ENCODE results near the gene AMPD3.

AMPD3 gene

DNA sequence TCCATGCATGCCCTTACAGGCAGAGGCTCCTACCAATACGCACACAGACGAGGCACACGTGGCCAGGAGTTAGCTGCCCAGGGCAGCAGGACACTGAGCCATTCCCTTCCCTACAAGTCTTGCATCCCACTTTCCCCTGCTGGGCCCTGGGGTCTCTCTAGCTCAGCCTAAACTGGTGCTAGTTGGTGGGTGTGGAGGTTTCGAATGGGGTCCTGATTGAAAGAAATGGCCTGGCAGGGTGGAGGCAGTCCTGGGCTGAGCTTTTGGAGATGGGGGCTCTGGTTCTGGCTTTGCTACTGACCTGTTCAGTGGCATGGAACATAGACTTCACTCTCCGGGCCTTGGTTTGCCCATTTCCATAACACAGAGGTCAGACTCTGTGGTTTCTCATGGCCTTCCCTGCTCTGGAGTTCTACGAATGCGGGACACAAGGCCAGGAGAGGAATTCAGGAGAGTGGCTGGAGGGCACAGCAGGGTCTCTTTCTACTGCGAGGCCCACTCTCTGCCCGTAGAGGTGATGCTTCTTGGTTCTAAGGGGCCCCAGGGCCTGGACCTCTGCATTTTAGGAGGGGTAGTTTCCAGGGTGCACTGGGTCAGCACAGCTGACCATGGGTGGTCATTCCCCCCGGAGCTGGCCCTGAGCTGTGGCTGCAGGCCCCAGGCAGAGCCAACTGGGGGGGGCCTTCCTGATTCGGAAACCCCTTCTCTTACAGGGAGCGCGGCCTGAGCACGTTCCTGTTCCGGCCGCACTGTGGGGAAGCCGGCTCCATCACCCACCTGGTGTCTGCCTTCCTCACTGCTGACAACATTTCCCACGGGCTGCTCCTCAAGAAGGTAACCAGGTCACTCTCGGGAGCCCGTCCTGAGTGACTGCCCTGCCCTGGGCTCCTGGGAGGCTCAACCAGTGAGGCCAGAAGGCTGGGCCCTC lies 46.0 kb downstream of the AMPD3 start:
- peaks cover 3% of the 10 kb centered on the region for H3K79me1 ChIP-seq (replicated peaks; ENCODE audit: low read length, poor library complexity, severe bottlenecking)
- H2AFZ ChIP-seq (ENCODE audit: low read depth, low read length) = no peak overlapping the region
- no peak overlapping the region for H3K4ac ChIP-seq (ENCODE audit: low read depth in 1 of 2, low read length in 2 of 2)
- H2BK5ac ChIP-seq (ENCODE audit: low read depth, low read length, poor library complexity, severe bottlenecking) = no peak overlapping the region
- no peak overlapping the region for H2BK120ac ChIP-seq (ENCODE audit: low read depth, low read length)
- 96% methylated on average over 18 of the region's 20 CpGs for WGBS
- no peak overlapping the region for H2BK12ac ChIP-seq (ENCODE audit: low read length in 2 of 2)
- H3K14ac ChIP-seq (ENCODE audit: low read length in 2 of 2) = no peak overlapping the region
- no peak overlapping the region for H2AK5ac ChIP-seq (ENCODE audit: low read length, severe bottlenecking)
- no peaks in the 10 kb centered on the region for H3K27me3 ChIP-seq (ENCODE audit: control insufficient read depth in 1 of 2, insufficient read depth in 1 of 2, low read length in 2 of 2)
- peaks cover 30 to 72% of the 10 kb centered on the region in 2 experiments for H3K36me3 ChIP-seq (ENCODE audit: control insufficient read depth in 1 of 2, insufficient read depth in 2 of 2, low read depth in 1 of 2, low read length in 2 of 2)
- H4K8ac ChIP-seq (ENCODE audit: low read length) = no peak overlapping the region
- no peak overlapping the region for H3K4me3 ChIP-seq (ENCODE audit: insufficient read depth in 1 of 2, low read depth in 1 of 2, low read length in 2 of 2)
- peaks cover 2% of the 10 kb centered on the region for H3K4me1 ChIP-seq (ENCODE audit: control insufficient read depth, insufficient read depth, low read depth, low read length)
- DNase-seq = no peak
- H3K9ac ChIP-seq (ENCODE audit: low read length) = no peak overlapping the region
- H2BK15ac ChIP-seq (ENCODE audit: low read depth, poor library complexity, severe bottlenecking) = no peak overlapping the region
- no peaks in the 10 kb centered on the region for H3K9me3 ChIP-seq (ENCODE audit: control insufficient read depth, low read length)
- H3K18ac ChIP-seq (ENCODE audit: low read depth in 1 of 2, low read length in 2 of 2) = no peak overlapping the region
- H3K23ac ChIP-seq (ENCODE audit: low read length in 2 of 2) = no peak overlapping the region
- H3K27ac ChIP-seq (ENCODE audit: low read length, poor library complexity, severe bottlenecking) = no peak overlapping the region
- no peak overlapping the region for H4K91ac ChIP-seq (ENCODE audit: low read length)
- no peak overlapping the region for H3K4me2 ChIP-seq (ENCODE audit: low read length, poor library complexity, severe bottlenecking)

DNA sequence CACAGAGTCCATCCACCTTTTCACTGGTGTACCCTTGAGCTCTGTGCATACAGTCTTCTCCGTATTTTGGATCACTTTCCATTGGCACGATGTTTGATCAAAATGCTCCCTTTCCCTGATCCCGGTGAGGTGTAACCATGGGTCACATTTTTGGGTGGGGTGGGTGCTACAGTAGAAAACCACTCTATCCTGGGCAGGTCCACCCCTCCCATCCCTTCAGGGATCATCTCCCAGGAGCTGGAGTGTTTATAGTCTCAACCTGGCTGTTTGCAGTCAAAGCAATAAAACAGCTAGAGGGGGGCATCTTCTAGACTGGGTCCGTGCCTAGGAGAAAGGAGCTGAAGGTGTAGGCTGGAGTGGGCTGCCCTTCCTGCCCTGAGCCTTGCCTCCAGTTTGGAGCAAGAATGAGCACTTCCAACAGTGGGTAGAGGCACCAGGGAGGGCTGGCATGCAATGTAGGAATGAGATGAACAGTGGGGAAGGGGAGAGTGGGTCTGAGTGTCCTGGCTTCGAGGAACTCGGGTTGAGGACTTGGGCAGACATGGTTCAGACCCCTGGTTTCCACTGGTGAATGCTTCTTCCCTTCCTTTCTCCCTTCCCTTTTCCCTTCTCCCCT lies 47.1 kb downstream of the AMPD3 start:
- Histone ChIP-seq H3K27me3 (ENCODE audit: control insufficient read depth in 1 of 2, insufficient read depth in 1 of 2, low read length in 2 of 2) (no peaks in the 10 kb centered on the region), H3K79me1 (replicated peaks; ENCODE audit: low read length, poor library complexity, severe bottlenecking) (peaks cover 3% of the 10 kb centered on the region), H3K4me3 (ENCODE audit: insufficient read depth in 1 of 2, low read depth in 1 of 2, low read length in 2 of 2) (no peak overlapping the region), H4K8ac (ENCODE audit: low read length) (no peak overlapping the region), H2AK5ac (ENCODE audit: low read length, severe bottlenecking) (no peak overlapping the region), H2BK120ac (ENCODE audit: low read depth, low read length) (no peak overlapping the region), H3K27ac (ENCODE audit: low read length, poor library complexity, severe bottlenecking) (no peak overlapping the region), H3K9ac (ENCODE audit: low read length) (no peak overlapping the region), H4K91ac (ENCODE audit: low read length) (no peak overlapping the region), H3K4me2 (ENCODE audit: low read length, poor library complexity, severe bottlenecking) (no peak overlapping the region), H3K4me1 (ENCODE audit: control insufficient read depth, insufficient read depth, low read depth, low read length) (peaks cover 2% of the 10 kb centered on the region), H3K36me3 (ENCODE audit: control insufficient read depth in 1 of 2, insufficient read depth in 2 of 2, low read depth in 1 of 2, low read length in 2 of 2) (peaks cover 18 to 61% of the 10 kb centered on the region in 2 experiments), H3K18ac (ENCODE audit: low read depth in 1 of 2, low read length in 2 of 2) (no peak overlapping the region), H2AFZ (ENCODE audit: low read depth, low read length) (no peak overlapping the region), H3K14ac (ENCODE audit: low read length in 2 of 2) (no peak overlapping the region), H3K23ac (ENCODE audit: low read length in 2 of 2) (no peak overlapping the region), H2BK12ac (ENCODE audit: low read length in 2 of 2) (no peak overlapping the region), H2BK5ac (ENCODE audit: low read depth, low read length, poor library complexity, severe bottlenecking) (no peak overlapping the region), H2BK15ac (ENCODE audit: low read depth, poor library complexity, severe bottlenecking) (no peak overlapping the region), H3K4ac (ENCODE audit: low read depth in 1 of 2, low read length in 2 of 2) (no peak overlapping the region), H3K9me3 (ENCODE audit: control insufficient read depth, low read length) (no peaks in the 10 kb centered on the region)
- WGBS = 92% methylated on average over 6 of the region's 6 CpGs
- DNase-seq = no peak

DNA sequence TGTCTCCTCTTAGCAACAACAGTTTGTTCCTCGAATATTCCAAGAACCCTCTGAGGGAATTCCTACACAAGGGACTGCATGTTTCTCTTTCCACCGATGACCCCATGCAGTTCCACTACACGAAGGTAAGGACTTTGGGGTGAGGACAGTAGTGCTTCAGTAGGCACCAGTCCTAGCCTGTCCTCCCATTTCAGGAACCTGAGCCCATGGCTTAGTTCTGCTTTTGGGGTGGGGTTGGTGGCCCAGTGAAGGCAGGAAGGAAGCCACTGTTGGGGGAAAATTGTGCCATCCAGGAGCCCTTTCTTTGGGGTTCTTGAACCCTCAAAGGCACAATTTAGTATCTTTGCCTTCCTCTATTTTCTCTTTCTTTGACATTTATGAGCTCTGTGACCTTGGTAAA lies 47.7 kb downstream of the AMPD3 start:
- no peak overlapping the region for H2BK120ac ChIP-seq (ENCODE audit: low read depth, low read length)
- H3K9ac ChIP-seq (ENCODE audit: low read length) = no peak overlapping the region
- no peaks in the 10 kb centered on the region for H3K27me3 ChIP-seq (ENCODE audit: control insufficient read depth in 1 of 2, insufficient read depth in 1 of 2, low read length in 2 of 2)

DNA sequence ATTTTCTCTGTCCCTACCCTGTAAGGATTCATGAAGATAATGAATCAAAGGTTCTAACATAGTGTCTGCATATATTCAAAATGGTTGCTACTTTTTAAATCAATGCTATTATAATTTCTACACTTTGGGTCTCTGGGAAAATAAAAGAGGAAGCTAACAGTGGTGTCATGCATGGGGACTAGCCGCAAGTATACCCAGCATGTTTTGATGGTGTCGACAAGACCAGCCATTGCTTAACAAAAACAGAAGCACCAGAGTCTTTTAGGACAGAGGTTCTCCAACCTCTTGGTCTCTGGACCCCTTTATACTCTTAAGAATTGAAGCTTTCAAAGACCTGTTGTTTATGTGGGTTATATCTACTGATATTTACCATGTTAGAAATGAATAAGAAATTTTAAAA lies 48.2 kb downstream of the AMPD3 start:
- Histone ChIP-seq H2BK5ac (ENCODE audit: low read depth, low read length, poor library complexity, severe bottlenecking) (no peak overlapping the region), H3K36me3 (ENCODE audit: control insufficient read depth in 1 of 2, insufficient read depth in 2 of 2, low read depth in 1 of 2, low read length in 2 of 2) (peaks cover 8 to 51% of the 10 kb centered on the region in 2 experiments), H4K8ac (ENCODE audit: low read length) (no peak overlapping the region), H3K79me1 (replicated peaks; ENCODE audit: low read length, poor library complexity, severe bottlenecking) (peaks cover 3% of the 10 kb centered on the region), H3K9me3 (ENCODE audit: control insufficient read depth, low read length) (no peaks in the 10 kb centered on the region), H3K4me1 (ENCODE audit: control insufficient read depth, insufficient read depth, low read depth, low read length) (peaks cover 2% of the 10 kb centered on the region), H4K91ac (ENCODE audit: low read length) (no peak overlapping the region), H3K23ac (ENCODE audit: low read length in 2 of 2) (no peak overlapping the region), H2AFZ (ENCODE audit: low read depth, low read length) (no peak overlapping the region), H3K9ac (ENCODE audit: low read length) (no peak overlapping the region), H2BK12ac (ENCODE audit: low read length in 2 of 2) (no peak overlapping the region), H3K14ac (ENCODE audit: low read length in 2 of 2) (no peak overlapping the region), H3K4ac (ENCODE audit: low read depth in 1 of 2, low read length in 2 of 2) (no peak overlapping the region), H3K18ac (ENCODE audit: low read depth in 1 of 2, low read length in 2 of 2) (no peak overlapping the region), H3K27me3 (ENCODE audit: control insufficient read depth in 1 of 2, insufficient read depth in 1 of 2, low read length in 2 of 2) (no peaks in the 10 kb centered on the region), H3K27ac (ENCODE audit: low read length, poor library complexity, severe bottlenecking) (no peak overlapping the region), H2BK15ac (ENCODE audit: low read depth, poor library complexity, severe bottlenecking) (no peak overlapping the region), H3K4me2 (ENCODE audit: low read length, poor library complexity, severe bottlenecking) (no peak overlapping the region), H2AK5ac (ENCODE audit: low read length, severe bottlenecking) (no peak overlapping the region), H3K4me3 (ENCODE audit: insufficient read depth in 1 of 2, low read depth in 1 of 2, low read length in 2 of 2) (no peak overlapping the region), H2BK120ac (ENCODE audit: low read depth, low read length) (no peak overlapping the region)
- whole genome bisulfite sequencing = 89% methylated on average over 2 of the region's 2 CpGs
- DNase-seq = no peak

More for the DNA sequence above, 47.7 kb downstream of the AMPD3 start:
- Histone ChIP-seq H4K91ac (ENCODE audit: low read length) (no peak overlapping the region), H2BK12ac (ENCODE audit: low read length in 2 of 2) (no peak overlapping the region), H2BK15ac (ENCODE audit: low read depth, poor library complexity, severe bottlenecking) (no peak overlapping the region), H3K9me3 (ENCODE audit: control insufficient read depth, low read length) (no peaks in the 10 kb centered on the region), H3K4me3 (ENCODE audit: insufficient read depth in 1 of 2, low read depth in 1 of 2, low read length in 2 of 2) (no peak overlapping the region), H3K4ac (ENCODE audit: low read depth in 1 of 2, low read length in 2 of 2) (no peak overlapping the region), H3K14ac (ENCODE audit: low read length in 2 of 2) (no peak overlapping the region), H3K4me2 (ENCODE audit: low read length, poor library complexity, severe bottlenecking) (no peak overlapping the region), H3K23ac (ENCODE audit: low read length in 2 of 2) (no peak overlapping the region), H3K18ac (ENCODE audit: low read depth in 1 of 2, low read length in 2 of 2) (no peak overlapping the region), H3K27ac (ENCODE audit: low read length, poor library complexity, severe bottlenecking) (no peak overlapping the region), H3K4me1 (ENCODE audit: control insufficient read depth, insufficient read depth, low read depth, low read length) (peaks cover 2% of the 10 kb centered on the region), H2BK5ac (ENCODE audit: low read depth, low read length, poor library complexity, severe bottlenecking) (no peak overlapping the region), H2AK5ac (ENCODE audit: low read length, severe bottlenecking) (no peak overlapping the region), H2AFZ (ENCODE audit: low read depth, low read length) (no peak overlapping the region), H3K36me3 (ENCODE audit: control insufficient read depth in 1 of 2, insufficient read depth in 2 of 2, low read depth in 1 of 2, low read length in 2 of 2) (peaks cover 12 to 56% of the 10 kb centered on the region in 2 experiments), H4K8ac (ENCODE audit: low read length) (no peak overlapping the region), H3K79me1 (replicated peaks; ENCODE audit: low read length, poor library complexity, severe bottlenecking) (peaks cover 3% of the 10 kb centered on the region)
- no peak for DNase-seq
- 100% methylated on average over 3 of the region's 3 CpGs for WGBS
